GM23248 (cell line): ENCODE data around the gene PTPRN.

ENCODE experiments used
- EZH2 ChIP-seq: fragments of 200-600 bp; sonication (generic); IDR thresholded peaks from 2 replicates; pipeline ENCODE4 v1.6.1; 2018; ENCODE audit warnings: antibody characterized with exemption, mild to moderate bottlenecking; ENCODE audit not compliant: insufficient read depth, poor library complexity, severe bottlenecking
- EZH2phosphoT487 ChIP-seq: fragments of 200-600 bp; sonication (generic); IDR thresholded peaks from 2 replicates; pipeline ENCODE4 v1.6.1; 2018; ENCODE audit warnings: antibody characterized with exemption, moderate library complexity, mild to moderate bottlenecking, low read depth; ENCODE audit not compliant: insufficient read depth

DNA sequence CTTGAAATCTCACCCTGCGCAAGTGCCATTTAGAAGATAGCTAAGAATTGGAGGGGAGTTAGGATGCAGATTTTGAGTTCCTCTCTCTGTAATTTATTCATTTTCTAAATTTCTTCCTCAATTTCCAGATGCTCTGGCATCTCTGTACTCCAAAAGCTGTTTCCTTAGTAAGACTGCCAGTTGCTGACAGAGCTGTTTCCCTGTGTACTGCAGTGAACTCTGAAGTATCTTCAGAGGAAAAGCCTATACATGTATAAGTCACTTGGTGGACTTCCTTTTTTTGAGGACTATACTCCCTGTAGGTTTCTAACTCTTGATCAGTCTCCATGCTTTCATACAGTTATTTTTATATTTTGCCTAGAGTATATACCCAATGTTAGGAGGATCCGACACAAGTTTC, 24.9 kb upstream of the PTPRN start:
- no peak for TF ChIP-seq EZH2
- no peak for TF ChIP-seq EZH2phosphoT487
